Measurements from ENCODE around the gene POLR2F.
"Not testable (repeated sequence)": the region's sequence is repeated elsewhere in the genome, so short reads cannot be mapped to it uniquely, and the experiment has no call there.

Gene POLR2F

GRCh38 chr22:37955825-37956397 is 2.4 kb downstream of the POLR2F start:
- DNase-seq = not testable (repeated sequence)

GRCh38 chr22:37957232-37957631 is 3.7 kb downstream of the POLR2F start:
- no peak for DNase-seq

GRCh38 chr22:37959231-37959825 is 5.8 kb downstream of the POLR2F start:
- no peak for DNase-seq

GRCh38 chr22:37961062-37961461 is 7.6 kb downstream of the POLR2F start:
- DNase-seq = no peak

GRCh38 chr22:37965940-37966664 is 12.6 kb downstream of the POLR2F start:
- no peak for DNase-seq

- DNase-seq = no peak
These were observed 13.6 kb downstream of the POLR2F start for GRCh38 chr22:37967147-37967546.

- no peak for DNase-seq
These were observed 14.3 kb downstream of the POLR2F start for GRCh38 chr22:37967637-37968451.

GRCh38 chr22:37968452-37969251 is 15.2 kb downstream of the POLR2F start:
- no peak for DNase-seq

- DNase-seq = no peak
These were observed 17.4 kb downstream of the POLR2F start for GRCh38 chr22:37970864-37971263.

- no peak for DNase-seq
These were observed 18.3 kb downstream of the POLR2F start for GRCh38 chr22:37971475-37972434.

- DNase-seq = no peak
These were observed 19.0 kb downstream of the POLR2F start for GRCh38 chr22:37972527-37972926.

GRCh38 chr22:37973271-37974170 is 20.0 kb downstream of the POLR2F start:
- no peak for DNase-seq

GRCh38 chr22:37975153-37975552 is 21.7 kb downstream of the POLR2F start:
- DNase-seq = no peak

- not testable (repeated sequence) for DNase-seq
These were observed 22.5 kb downstream of the POLR2F start for GRCh38 chr22:37976022-37976421.

GRCh38 chr22:37976547-37976946 is 23.0 kb downstream of the POLR2F start:
- DNase-seq = no peak

GRCh38 chr22:37979782-37980181 is 26.3 kb downstream of the POLR2F start:
- no peak for DNase-seq

- DNase-seq = no peak
These were observed 27.9 kb downstream of the POLR2F start for GRCh38 chr22:37981282-37982011.

- DNase-seq = no peak
These were observed 28.8 kb downstream of the POLR2F start for GRCh38 chr22:37982151-37982785.

Measured in hematopoietic multipotent progenitor cell treated with erythropoietin and hydrocortisone succinate and interleukin-3 and kit ligand, for 8 days (in vitro differentiated cells).